ENCODE measurements around the gene USH1C.

Gene USH1C

GRCh38 chr11:17510507-17511206, 33.6 kb downstream of the USH1C start:
- TF ChIP-seq CTCF (IDR thresholded peaks at IDR 0.05): no peak
- Mint-ChIP-seq H3K27ac (no peak overlapping the region), H3K36me3 (ENCODE audit: low read depth) (no peaks in the 10 kb centered on the region), H3K27me3 (ENCODE audit: low read depth, poor library complexity) (peaks cover 20% of the 10 kb centered on the region), H3K4me1 (no peaks in the 10 kb centered on the region), H3K4me3 (no peak overlapping the region), H3K9me3 (no peaks in the 10 kb centered on the region)
- no peak for DNase-seq

- no peak for TF ChIP-seq CTCF (IDR thresholded peaks at IDR 0.05)
- Mint-ChIP-seq H3K27me3 (ENCODE audit: low read depth, poor library complexity) (peaks cover 20% of the 10 kb centered on the region), H3K4me1 (peaks cover 8% of the 10 kb centered on the region), H3K4me3 (no peak overlapping the region), H3K9me3 (no peaks in the 10 kb centered on the region), H3K27ac (no peak overlapping the region), H3K36me3 (ENCODE audit: low read depth) (no peaks in the 10 kb centered on the region)
- no peak for DNase-seq
Measured at GRCh38 chr11:17508791-17509190, 35.4 kb downstream of the USH1C start.

- DNase-seq: no peak
- no peak overlapping the region for H3K27ac Mint-ChIP-seq
- H3K9me3 Mint-ChIP-seq: no peaks in the 10 kb centered on the region
- no peaks in the 10 kb centered on the region for H3K36me3 Mint-ChIP-seq (ENCODE audit: low read depth)
- H3K27me3 Mint-ChIP-seq (ENCODE audit: low read depth, poor library complexity): peaks cover 15% of the 10 kb centered on the region
- H3K4me3 Mint-ChIP-seq: no peak overlapping the region
- H3K4me1 Mint-ChIP-seq: peaks cover 8% of the 10 kb centered on the region
- no peak for TF ChIP-seq CTCF (IDR thresholded peaks at IDR 0.05)
Measured at GRCh38 chr11:17508306-17508705, 35.9 kb downstream of the USH1C start.

- no peak for TF ChIP-seq CTCF (IDR thresholded peaks at IDR 0.05)
- Mint-ChIP-seq H3K36me3 (ENCODE audit: low read depth) (no peaks in the 10 kb centered on the region), H3K27me3 (ENCODE audit: low read depth, poor library complexity) (peaks cover 15% of the 10 kb centered on the region)
Measured at GRCh38 chr11:17507773-17508172, 36.4 kb downstream of the USH1C start.

GRCh38 chr11:17506942-17507341, 37.3 kb downstream of the USH1C start:
- Mint-ChIP-seq H3K36me3 (ENCODE audit: low read depth) (no peaks in the 10 kb centered on the region), H3K27ac (no peak overlapping the region), H3K4me3 (no peak overlapping the region), H3K4me1 (peaks cover 8% of the 10 kb centered on the region), H3K27me3 (ENCODE audit: low read depth, poor library complexity) (peaks cover 14% of the 10 kb centered on the region), H3K9me3 (no peaks in the 10 kb centered on the region)
- TF ChIP-seq CTCF (IDR thresholded peaks at IDR 0.05): no peak
- DNase-seq: no peak

More at GRCh38 chr11:17507773-17508172, 36.4 kb downstream of the USH1C start:
- DNase-seq: no peak
- Mint-ChIP-seq H3K9me3 (no peaks in the 10 kb centered on the region), H3K4me1 (peaks cover 8% of the 10 kb centered on the region), H3K4me3 (no peak overlapping the region), H3K27ac (no peak overlapping the region)

- Mint-ChIP-seq H3K36me3 (ENCODE audit: low read depth) (no peaks in the 10 kb centered on the region), H3K9me3 (no peaks in the 10 kb centered on the region), H3K27ac (no peak overlapping the region), H3K27me3 (ENCODE audit: low read depth, poor library complexity) (peaks cover 14% of the 10 kb centered on the region), H3K4me3 (no peak overlapping the region), H3K4me1 (peaks cover 8% of the 10 kb centered on the region)
- DNase-seq: no peak
- TF ChIP-seq CTCF (IDR thresholded peaks at IDR 0.05): no peak
Measured at GRCh38 chr11:17506314-17506713, 37.9 kb downstream of the USH1C start.

Data from nephron progenitor cell (in vitro differentiated cells).